WERI-Rb-1 (cell line): ENCODE measurements around the gene COMMD1.
"Not testable (repeated sequence)": the region's sequence is repeated elsewhere in the genome, so short reads cannot be mapped to it uniquely, and the experiment has no call there.

Experiments used
- DNase-seq: peaks from one replicate; pipeline ENCODE4 v3.0.0-alpha.2; 2020
- H3K27ac ChIP-seq: fragments of 250-450 bp; sonication (Bioruptor Pico); 2 replicates; pipeline ENCODE4 v1.5.1; 2020; ENCODE audit warnings: mild to moderate bottlenecking, moderate library complexity
- H3K27me3 ChIP-seq: fragments of 250-450 bp; sonication (Bioruptor Pico); 2 replicates; pipeline ENCODE4 v1.5.1; 2021; ENCODE audit warnings: mild to moderate bottlenecking, low read depth, moderate library complexity; ENCODE audit not compliant: insufficient read depth, severe bottlenecking
- H3K36me3 ChIP-seq: fragments of 250-450 bp; sonication (Bioruptor Pico); 2 replicates; pipeline ENCODE4 v1.5.1; 2020; ENCODE audit warnings: mild to moderate bottlenecking, moderate library complexity
- H3K4me3 ChIP-seq: 2 replicates; pipeline ENCODE4 v1.5.1; 2011; ENCODE audit warnings: low read depth, mild to moderate bottlenecking, control low read depth, low read length
- H3K9me3 ChIP-seq: fragments of 250-450 bp; sonication (Bioruptor Pico); 2 replicates; pipeline ENCODE4 v1.5.1; 2021; ENCODE audit warnings: mild to moderate bottlenecking, moderate library complexity; ENCODE audit not compliant: severe bottlenecking
- CTCF ChIP-seq: IDR thresholded peaks from 2 replicates; pipeline ENCODE4 v1.5.1; 2011; ENCODE audit warnings: low read depth, mild to moderate bottlenecking, control low read depth, inconsistent platforms, low read length

The COMMD1 gene

DNA sequence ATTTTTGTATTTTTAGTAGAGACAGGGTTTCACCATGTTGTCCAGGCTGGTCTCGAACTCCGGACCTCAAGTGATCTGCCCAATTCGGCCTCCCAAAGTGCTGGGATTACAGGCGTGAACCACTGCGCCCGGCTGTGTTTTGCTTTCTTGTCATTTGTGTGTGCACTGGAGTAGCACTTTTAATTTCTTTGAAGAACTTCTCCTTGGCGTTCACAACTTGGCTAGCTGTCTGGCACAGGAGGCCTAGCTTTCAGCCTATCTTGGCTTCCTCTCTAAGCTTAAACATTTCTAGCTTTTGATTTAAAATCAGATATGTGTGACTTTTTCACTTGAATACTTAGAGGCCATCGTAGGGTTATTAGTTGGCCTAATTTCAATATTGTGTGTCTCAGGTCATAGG is 93.0 kb downstream of the COMMD1 start:
- Histone ChIP-seq H3K4me3 (no peak overlapping the region), H3K9me3 (no peaks in the 10 kb centered on the region), H3K27ac (no peak overlapping the region), H3K27me3 (no peaks in the 10 kb centered on the region), H3K36me3 (peaks cover 8% of the 10 kb centered on the region)
- no peak for DNase-seq
- no peak for TF ChIP-seq CTCF

- no peak overlapping the region for H3K27ac ChIP-seq
- H3K4me3 ChIP-seq = no peak overlapping the region
- TF ChIP-seq CTCF = no peak
- H3K36me3 ChIP-seq = peaks cover 8% of the 10 kb centered on the region
- no peaks in the 10 kb centered on the region for H3K27me3 ChIP-seq
- H3K9me3 ChIP-seq = no peaks in the 10 kb centered on the region
- no peak for DNase-seq
Observed at GRCh38 chr2:62000538-62000937, 95.1 kb downstream of the COMMD1 start.

- Histone ChIP-seq H3K36me3 (peaks cover 8% of the 10 kb centered on the region), H3K27ac (no peak overlapping the region), H3K9me3 (no peaks in the 10 kb centered on the region)
Observed at GRCh38 chr2:62001431-62001830, 96.0 kb downstream of the COMMD1 start.

GRCh38 chr2:62004428-62004827 is 99.0 kb downstream of the COMMD1 start:
- not testable (repeated sequence) for H3K9me3 ChIP-seq, H3K27ac ChIP-seq, DNase-seq, H3K4me3 ChIP-seq, H3K27me3 ChIP-seq, H3K36me3 ChIP-seq

More at GRCh38 chr2:62001431-62001830, 96.0 kb downstream of the COMMD1 start:
- TF ChIP-seq CTCF = no peak
- Histone ChIP-seq H3K4me3 (no peak overlapping the region), H3K27me3 (no peaks in the 10 kb centered on the region)
- no peak for DNase-seq

DNA sequence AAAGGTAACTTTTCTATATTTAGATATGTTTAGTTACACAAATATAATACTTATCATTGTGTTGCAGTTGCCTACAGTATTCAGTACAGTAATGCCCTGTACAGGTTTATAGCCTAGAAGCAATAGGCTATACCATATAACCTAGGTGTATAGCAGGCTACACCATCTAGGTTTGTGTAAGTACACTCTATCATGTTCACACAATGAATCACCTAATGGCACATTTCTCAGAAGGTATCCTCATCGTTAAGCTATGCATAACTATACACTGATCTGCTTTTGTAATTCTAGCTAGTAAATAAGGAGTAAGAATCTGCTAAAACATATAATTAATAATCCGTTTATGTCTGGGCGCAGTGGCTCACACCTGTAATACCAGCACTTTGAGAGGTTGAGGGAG is 102.1 kb downstream of the COMMD1 start:
- no peaks in the 10 kb centered on the region for H3K9me3 ChIP-seq
- TF ChIP-seq CTCF = no peak
- peaks cover 3% of the 10 kb centered on the region for H3K36me3 ChIP-seq
- DNase-seq = no peak
- no peak overlapping the region for H3K4me3 ChIP-seq
- H3K27me3 ChIP-seq = no peaks in the 10 kb centered on the region
- no peak overlapping the region for H3K27ac ChIP-seq

GRCh38 chr2:62010632-62011256 is 105.3 kb downstream of the COMMD1 start:
- H3K27me3 ChIP-seq = no peaks in the 10 kb centered on the region
- H3K9me3 ChIP-seq = no peaks in the 10 kb centered on the region
- no peaks in the 10 kb centered on the region for H3K36me3 ChIP-seq
- H3K4me3 ChIP-seq = no peak overlapping the region
- TF ChIP-seq CTCF = no peak
- DNase-seq = no peak
- no peak overlapping the region for H3K27ac ChIP-seq
